SK-N-SH (cell line): ENCODE measurements around the gene ZC3H8. TPM values are rescaled to one million over a fixed set of nuclear protein-coding genes. Genes with fewer than 3 reads are reported as not detected.

Source experiments
- CTCF ChIA-PET: fragments of 300-600, 350-600 bp; formaldehyde crosslinking; extraction: SDS; loops from one replicate; lab custom pipeline; 2021; lab: Yijun Ruan, JAX
- POLR2A ChIA-PET: fragments of 350-600 bp; sonication (Branson Sonifier 250); formaldehyde crosslinking; extraction: SDS; loops from one replicate; lab custom pipeline; 2020; ENCODE audit warnings: antibody characterized with exemption, inconsistent platforms; lab: Yijun Ruan, JAX
- DNase-seq: peaks from one replicate; pipeline ENCODE4 v3.0.0; 2012
- H2AFZ ChIP-seq: fragments of 200-600 bp; sonication (generic); 2 replicates; pipeline ENCODE4 v1.8.1; 2016; ENCODE audit warnings: antibody characterized with exemption, mild to moderate bottlenecking, low read depth
- H3F3A ChIP-seq: fragments of 200-600 bp; sonication (generic); replicated peaks from 2 replicates; pipeline ENCODE3; 2016; ENCODE audit warnings: antibody characterized with exemption, mild to moderate bottlenecking; ENCODE audit not compliant: insufficient read depth
- H3K27ac ChIP-seq, 2 experiments: fragments of 200-500 bp in 1 of 2; fragments of 200-600 bp in 1 of 2; sonication (Bioruptor generic) in 1 of 2; sonication (generic), shearing (Covaris generic) in 1 of 2; 2 replicates each; pipeline versions ENCODE4 v1.5.1 to v1.6.1; 2014 to 2016; ENCODE audit warnings: low read depth in 2 of 2, inconsistent platforms in 1 of 2, low read length in 1 of 2, mild to moderate bottlenecking in 1 of 2, mixed read lengths in 1 of 2
- H3K27me3 ChIP-seq: fragments of 200-600 bp; sonication (generic), shearing (Covaris generic); 2 replicates; pipeline ENCODE4 v1.6.1; 2016; ENCODE audit warnings: mixed run types; ENCODE audit not compliant: insufficient read depth
- H3K36me3 ChIP-seq, 2 experiments: fragments of 200-500 bp in 1 of 2; fragments of 200-600 bp in 1 of 2; sonication (Bioruptor generic) in 1 of 2; sonication (generic) in 1 of 2; replicated peaks in 1 of 2; 2 replicates each; pipeline versions ENCODE3 to v1.5.1; 2014 to 2016; ENCODE audit warnings: low read length in 1 of 2, mild to moderate bottlenecking in 1 of 2; ENCODE audit not compliant: insufficient read depth in 2 of 2, control insufficient read depth in 1 of 2
- H3K4me1 ChIP-seq, 2 experiments: fragments of 200-500 bp in 1 of 2; fragments of 200-600 bp in 1 of 2; sonication (Bioruptor generic) in 1 of 2; sonication (generic), shearing (Covaris generic) in 1 of 2; 2 replicates each; pipeline versions ENCODE4 v1.5.1 to v1.6.1; 2014 to 2016; ENCODE audit warnings: low read depth in 1 of 2, low read length in 1 of 2, mixed run types in 1 of 2; ENCODE audit not compliant: insufficient read depth in 2 of 2, control insufficient read depth in 1 of 2
- H3K4me2 ChIP-seq: fragments of 200-600 bp; sonication (generic), shearing (Covaris generic); 2 replicates; pipeline ENCODE4 v1.6.1; 2017; ENCODE audit warnings: mixed run types
- H3K4me3 ChIP-seq, 2 experiments: fragments of 200-500 bp in 1 of 2; fragments of 200-600 bp in 1 of 2; sonication (Bioruptor generic) in 1 of 2; sonication (generic), shearing (Covaris generic) in 1 of 2; 2 replicates each; pipeline versions ENCODE4 v1.5.1 to v1.8.1; 2014 to 2016; ENCODE audit warnings: low read depth in 2 of 2, inconsistent platforms in 1 of 2, low read length in 1 of 2, mild to moderate bottlenecking in 1 of 2, mixed read lengths in 1 of 2, moderate library complexity in 1 of 2
- H3K79me2 ChIP-seq: fragments of 200-600 bp; sonication (generic); 2 replicates; pipeline ENCODE4 v1.8.1; 2017; ENCODE audit warnings: mild to moderate bottlenecking; ENCODE audit not compliant: insufficient read depth
- H3K9ac ChIP-seq: fragments of 200-600 bp; sonication (generic); 2 replicates; pipeline ENCODE4 v1.6.1; 2017; ENCODE audit warnings: mixed run types
- H3K9me2 ChIP-seq: fragments of 200-600 bp; sonication (generic); 2 replicates; pipeline ENCODE4 v1.6.1; 2017; ENCODE audit warnings: mixed run types
- H3K9me3 ChIP-seq: fragments of 200-600 bp; sonication (generic); 2 replicates; pipeline ENCODE4 v1.6.1; 2017; ENCODE audit warnings: mixed run types, mild to moderate bottlenecking, moderate library complexity
- H4K20me1 ChIP-seq: fragments of 200-600 bp; sonication (generic); 2 replicates; pipeline ENCODE4 v1.6.1; 2017; ENCODE audit warnings: mild to moderate bottlenecking, mixed run types; ENCODE audit not compliant: insufficient read depth
- EP300 ChIP-seq, 2 experiments: IDR thresholded peaks; 2 replicates each; pipeline versions ENCODE4 v1.4.0 to v1.6.1; 2012; ENCODE audit warnings: borderline replicate concordance in 1 of 2, low read depth in 1 of 2, low read length in 1 of 2
- GATA2 ChIP-seq: sonication (generic); formaldehyde crosslinking; IDR thresholded peaks from 2 replicates; pipeline ENCODE4 v1.5.0; 2020; ENCODE audit warnings: mild to moderate bottlenecking, missing genetic modification reagents
- JUND ChIP-seq: IDR thresholded peaks from 2 replicates; pipeline ENCODE4 v1.4.0; 2012
- NFIC ChIP-seq: IDR thresholded peaks from 2 replicates; pipeline ENCODE4 v1.4.0; 2012; ENCODE audit warnings: borderline replicate concordance
- RAD21 ChIP-seq: IDR thresholded peaks from 2 replicates; pipeline ENCODE4 v1.6.1; 2012; ENCODE audit warnings: mild to moderate bottlenecking, low read length
- REST ChIP-seq: IDR thresholded peaks from 2 replicates; pipeline ENCODE4 v1.6.1; 2012; ENCODE audit warnings: mild to moderate bottlenecking, low read depth, low read length, moderate library complexity
- RFX5 ChIP-seq: IDR thresholded peaks from 2 replicates; pipeline ENCODE4 v1.6.1; 2012; ENCODE audit warnings: mild to moderate bottlenecking, improper control_type of control experiment, low read length
- SMC3 ChIP-seq: IDR thresholded peaks from 2 replicates; pipeline ENCODE4 v1.6.1; 2012; ENCODE audit warnings: low read depth, low read length, improper control_type of control experiment
- YY1 ChIP-seq: IDR thresholded peaks from 2 replicates; pipeline ENCODE4 v1.4.0; 2012; ENCODE audit warnings: low read depth, mild to moderate bottlenecking
- WGBS: methylation state at CpG from one replicate; pipeline ENCODE4 v1.1.6; 2017; ENCODE audit warnings: low lambda C conversion rate; 5-methylcytosine and 5-hydroxymethylcytosine counted together
- polyA plus RNA-seq, 3 experiments: library from polyadenylated mRNA; depleted of rRNA; stranded (reverse); fragments of >200 nt; gene quantifications; 2 replicates each; pipeline ENCODE4 v1.2.3, GENCODE V29; 2012
- TF ChIP-seq, protein P1 (sequence below): IDR thresholded peaks from 2 replicates; pipeline ENCODE4; 2012
- TF ChIP-seq, protein P2 (sequence below): IDR thresholded peaks from 2 replicates; pipeline ENCODE4 v1.4.0; 2012; ENCODE audit warnings: low read depth

The ZC3H8 gene
- polyA plus RNA-seq, 1 of the 3 experiments (the other 2 are of a cell fraction): 3.3 TPM

GRCh38 chr2:112295407-112296078, 40.7 kb upstream of the ZC3H8 start:
- no peaks in the 10 kb centered on the region for H3K27me3 ChIP-seq
- H2AFZ ChIP-seq: no peak overlapping the region
- no peaks in the 10 kb centered on the region for H3K36me3 ChIP-seq
- H3K4me1 ChIP-seq: no peaks in the 10 kb centered on the region; a peak in 1 of 4 replicates
- H3K9me3 ChIP-seq: no peaks in the 10 kb centered on the region
- H3F3A ChIP-seq: no peaks in the 10 kb centered on the region
- no peaks in the 10 kb centered on the region for H4K20me1 ChIP-seq
- TF ChIP-seq RAD21 (no peak), GATA2 (CRISPR knock-in tag) (no peak), JUND (no peak), NFIC (no peak), SMC3 (no peak), REST (no peak), EP300 (IDR thresholded peaks at IDR 0.05; ENCODE audit: borderline replicate concordance in 1 of 2, low read depth in 1 of 2, low read length in 1 of 2) (no peak)
- TF ChIP-seq, protein P1, sequence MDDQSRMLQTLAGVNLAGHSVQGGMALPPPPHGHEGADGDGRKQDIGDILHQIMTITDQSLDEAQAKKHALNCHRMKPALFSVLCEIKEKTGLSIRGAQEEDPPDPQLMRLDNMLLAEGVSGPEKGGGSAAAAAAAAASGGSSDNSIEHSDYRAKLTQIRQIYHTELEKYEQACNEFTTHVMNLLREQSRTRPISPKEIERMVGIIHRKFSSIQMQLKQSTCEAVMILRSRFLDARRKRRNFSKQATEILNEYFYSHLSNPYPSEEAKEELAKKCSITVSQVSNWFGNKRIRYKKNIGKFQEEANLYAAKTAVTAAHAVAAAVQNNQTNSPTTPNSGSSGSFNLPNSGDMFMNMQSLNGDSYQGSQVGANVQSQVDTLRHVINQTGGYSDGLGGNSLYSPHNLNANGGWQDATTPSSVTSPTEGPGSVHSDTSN: no peak
- TF ChIP-seq, protein P2, sequence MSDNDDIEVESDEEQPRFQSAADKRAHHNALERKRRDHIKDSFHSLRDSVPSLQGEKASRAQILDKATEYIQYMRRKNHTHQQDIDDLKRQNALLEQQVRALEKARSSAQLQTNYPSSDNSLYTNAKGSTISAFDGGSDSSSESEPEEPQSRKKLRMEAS: no peak
- TF ChIP-seq, all 33 proteins: peak for 0
- DNase-seq: no peak
- Histone ChIP-seq H3K79me2 (no peaks in the 10 kb centered on the region; the same call in 1 of the 2 replicates), H3K27ac (no peak overlapping the region), H3K9ac (no peak overlapping the region), H3K4me3 (no peak overlapping the region), H3K9me2 (no peaks in the 10 kb centered on the region), H3K4me2 (no peak overlapping the region)
- 91% methylated on average over 5 of the region's 5 CpGs for WGBS
- ChIA-PET POLR2A (no interaction called here), CTCF (interaction anchor here (0.9 to 1.4 kb wide), 4 partner anchors 19 to 206 kb away, joined by 3 to 5 read pairs (median 3); no protein-coding TSS in a partner anchor)

- Histone ChIP-seq H4K20me1 (no peaks in the 10 kb centered on the region), H3K4me1 (no peaks in the 10 kb centered on the region; a peak in 1 of 4 replicates), H3K27ac (no peak overlapping the region), H3K27me3 (no peaks in the 10 kb centered on the region), H3K9me2 (no peaks in the 10 kb centered on the region), H3K4me3 (no peak overlapping the region), H3K79me2 (no peaks in the 10 kb centered on the region; the same call in 1 of the 2 replicates), H3K9me3 (no peaks in the 10 kb centered on the region), H2AFZ (no peak overlapping the region), H3K36me3 (no peaks in the 10 kb centered on the region), H3K4me2 (no peak overlapping the region), H3K9ac (no peak overlapping the region), H3F3A (no peaks in the 10 kb centered on the region)
- WGBS: 87% methylated on average over 8 of the region's 8 CpGs
- ChIA-PET POLR2A (interaction anchor here (0.6 kb wide), 1 partner anchor 155 kb away, joined by 3 read pairs; the partner anchor contains the start of gene FBLN7), CTCF (no interaction called here)
- DNase-seq: no peak
- TF ChIP-seq YY1 (no peak), RFX5 (no peak), JUND (no peak), REST (no peak)
Observed at GRCh38 chr2:112293636-112294401, 39.0 kb upstream of the ZC3H8 start.
